Gastrocnemius medialis (tissue), 4 donors: Measurements from ENCODE around the gene UBL7. TPM values are rescaled to one million over a fixed set of nuclear protein-coding genes. Genes with fewer than 3 reads are reported as not detected.
A peak's percentile ranks its signal among the peaks of the same experiment; 100 is the strongest.
"Not testable (repeated sequence)": the region's sequence is repeated elsewhere in the genome, so short reads cannot be mapped to it uniquely, and the experiment has no call there.

ENCODE experiments used
- ATAC-seq, 2 donors: fragments of 150-250 bp; one replicate each; pipeline ENCODE4 v1.9.1; 2016
- DNase-seq, 2 donors: peaks; one replicate each; pipeline ENCODE4 v3.0.0-alpha.2; 2019
- H3K27ac ChIP-seq, 4 donors: fragments of 200-600 bp; sonication (generic); 1 replicate in 1 of 4; 2 replicates in 3 of 4; pipeline ENCODE4 v1.5.1; 2016 to 2018; ENCODE audit warnings: mild to moderate bottlenecking in 2 of 4, moderate library complexity in 1 of 4
- H3K27me3 ChIP-seq, 3 donors: fragments of 200-600 bp; sonication (generic) in 2 of 3; 1 replicate in 1 of 3; 2 replicates in 2 of 3; pipeline versions ENCODE4 v1.5.1 to v1.6.0; 2016 to 2019; ENCODE audit warnings: mild to moderate bottlenecking in 1 of 3, moderate library complexity in 1 of 3
- H3K36me3 ChIP-seq, 2 donors: fragments of 200-600 bp; sonication (generic) in 1 of 2; one replicate each; pipeline ENCODE4 v1.5.1; 2017 to 2018
- H3K4me1 ChIP-seq, 2 donors: fragments of 200-600 bp; sonication (generic) in 1 of 2; one replicate each; pipeline ENCODE4 v1.5.1; 2016 to 2017; ENCODE audit warnings: mild to moderate bottlenecking in 2 of 2
- H3K4me3 ChIP-seq, 4 donors: fragments of 200-600 bp; sonication (generic) in 3 of 4; 1 replicate in 1 of 4; 2 replicates in 3 of 4; pipeline ENCODE4 v1.5.1; 2016 to 2019; ENCODE audit warnings: mild to moderate bottlenecking in 2 of 4
- H3K9me3 ChIP-seq, 3 donors: fragments of 200-600 bp; sonication (generic) in 2 of 3; 1 replicate in 1 of 3; 2 replicates in 2 of 3; pipeline ENCODE4 v1.5.1; 2016 to 2019
- CTCF ChIP-seq, 5 experiments: fragments of 450-650 bp in 3 of 5; fragments of 200-600 bp in 2 of 5; sonication (generic) in 2 of 5; IDR thresholded peaks in 4 of 5; conservative IDR thresholded peaks in 1 of 5; 1 replicate in 4 of 5; 2 replicates in 1 of 5; pipeline ENCODE4 v1.5.1; 2016 to 2019; ENCODE audit warnings: antibody characterized with exemption in 5 of 5, mild to moderate bottlenecking in 3 of 5, moderate library complexity in 3 of 5
- POLR2A ChIP-seq, 2 donors: fragments of 450-650 bp; IDR thresholded peaks; one replicate each; pipeline ENCODE4 v1.6.1; 2017; ENCODE audit warnings: antibody characterized with exemption in 2 of 2, mild to moderate bottlenecking in 2 of 2, moderate library complexity in 2 of 2
- in situ Hi-C, 4 donors: fragments of 200-750 bp; cut with MboI; loops; one replicate each; pipeline versions ENCODE4 v1.15.0 to v1.8.0; 2017; ENCODE audit warnings: low sequenced_read_pairs in 4 of 4
- intact Hi-C: fragments of 100-400 bp; cut with DNase I; formaldehyde crosslinking; loops from one replicate; pipeline ENCODE4 v1.15.1; 2023; ENCODE audit warnings: low total_unique reads
- total RNA-seq, 4 donors: library from RNA; depleted of rRNA; stranded (reverse); fragments of >200 nt; gene quantifications; one replicate each; pipeline versions ENCODE4 v1.1.0 to v1.2.3, GENCODE V29; 2016

Gene UBL7
- total RNA-seq, 4 donors from 2014 or later, result 66.4 to 139 (median 83.2) TPM

DNA sequence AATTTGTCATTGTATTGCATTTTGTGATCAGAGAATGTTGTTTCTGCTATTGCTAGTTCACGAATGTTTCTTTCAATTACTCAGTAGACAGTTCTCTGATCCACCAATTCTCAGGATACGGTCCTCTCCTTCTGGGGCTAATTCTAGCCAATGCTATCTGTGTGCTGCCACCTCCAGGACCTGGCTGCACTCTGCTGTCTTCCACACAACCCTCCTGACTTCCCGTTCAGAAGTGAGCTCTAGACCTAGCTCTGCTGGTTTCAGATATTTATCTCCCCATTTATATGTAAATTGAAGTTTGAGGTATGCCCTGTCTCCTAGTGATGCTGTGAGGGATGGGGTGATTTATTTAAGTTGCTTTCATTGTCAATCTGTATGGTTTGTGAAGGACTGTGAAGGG lies 21.7 kb upstream of the UBL7 start:
- H3K27ac ChIP-seq, result no peak overlapping the region
- H3K9me3 ChIP-seq, result no peaks in the 10 kb centered on the region
- DNase-seq (no peak), ATAC-seq (peak; percentile 36 to 81)
- no peaks in the 10 kb centered on the region for H3K4me1 ChIP-seq
- intact Hi-C loops, result no loop called here
- in situ Hi-C loops, result no loop called here
- no peak overlapping the region for H3K4me3 ChIP-seq
- TF ChIP-seq CTCF (IDR thresholded peaks at IDR 0.05 in 4 of 5, conservative IDR thresholded peaks at IDR 0.05 in 1 of 5) (peak in 2 of 5 experiments; percentile 39 to 40), POLR2A (IDR thresholded peaks at IDR 0.05) (no peak)
- no peaks in the 10 kb centered on the region for H3K36me3 ChIP-seq
- no peaks in the 10 kb centered on the region for H3K27me3 ChIP-seq

- intact Hi-C loops, H3K27ac ChIP-seq, H3K4me3 ChIP-seq, ATAC-seq, DNase-seq, H3K9me3 ChIP-seq, H3K27me3 ChIP-seq, H3K36me3 ChIP-seq, H3K4me1 ChIP-seq, in situ Hi-C loops: not testable (repeated sequence)
Observed at GRCh38 chr15:74480364-74480763, 19.4 kb upstream of the UBL7 start.

DNA sequence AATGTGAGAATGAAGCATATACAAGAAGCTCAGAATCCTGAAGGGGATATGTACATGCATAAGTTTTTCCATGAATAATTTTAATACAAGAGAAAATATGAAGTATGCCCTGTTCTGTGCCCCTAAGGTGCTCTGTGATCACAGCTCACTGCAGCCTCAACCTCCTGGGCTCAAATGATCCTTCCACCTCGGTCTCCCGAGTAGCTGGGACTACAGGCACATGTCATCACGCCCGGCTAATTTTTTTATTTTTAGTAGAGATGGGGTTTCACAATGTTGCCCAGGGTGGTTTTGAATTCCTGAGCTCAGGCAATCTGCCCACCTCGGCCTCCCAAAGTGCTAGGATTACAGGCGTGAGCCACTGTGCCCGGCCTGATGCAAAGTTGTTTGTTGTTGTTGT lies 10.7 kb upstream of the UBL7 start:
- peak; percentile 72 to 75 for ATAC-seq
- Histone ChIP-seq H3K27ac (peak overlapping the region; percentile 82 to 89 (median 86)), H3K4me3 (peak overlapping the region in 2 of 4 donors; percentile 20 to 25)
- not testable (repeated sequence) for H3K36me3 ChIP-seq, H3K27me3 ChIP-seq, H3K9me3 ChIP-seq, H3K4me1 ChIP-seq
- peak; percentile 56 to 84 for DNase-seq
- TF ChIP-seq POLR2A (IDR thresholded peaks at IDR 0.05), result peak; percentile 70 to 75
- intact Hi-C loops (loop anchor here (1.0 to 5.0 kb wide), 2 partner anchors 10 to 39 kb away; partner anchors contain the start of genes SEMA7A and UBL7), in situ Hi-C loops (loop anchor here in 1 of 4 donors (25.0 kb wide), 2 partner anchors 141 to 484 kb away; partner anchors contain the start of genes CLK3, PML and STOML1)

GRCh38 chr15:74470631-74471395 lies 9.9 kb upstream of the UBL7 start:
- H3K9me3 ChIP-seq, result no peaks in the 10 kb centered on the region
- peaks cover 6 to 10% of the 10 kb centered on the region in 2 donors for H3K4me1 ChIP-seq
- peak overlapping the region in 3 of 4 donors; percentile 3 to 25 (median 23) for H3K4me3 ChIP-seq
- H3K36me3 ChIP-seq, result no peaks in the 10 kb centered on the region
- DNase-seq, result peak; percentile 76 to 91
- intact Hi-C loops, result loop anchor here (1.0 to 5.0 kb wide), 2 partner anchors 10 to 39 kb away; partner anchors contain the start of genes SEMA7A and UBL7
- in situ Hi-C loops, result loop anchor here in 1 of 4 donors (25.0 kb wide), 2 partner anchors 141 to 484 kb away; partner anchors contain the start of genes CLK3, PML and STOML1
- no peaks in the 10 kb centered on the region for H3K27me3 ChIP-seq
- peak overlapping the region; percentile 82 to 89 (median 86) for H3K27ac ChIP-seq
- peak; percentile 35 to 51 for TF ChIP-seq POLR2A (IDR thresholded peaks at IDR 0.05)
- TF ChIP-seq CTCF (IDR thresholded peaks at IDR 0.05 in 4 of 5, conservative IDR thresholded peaks at IDR 0.05 in 1 of 5), result peak in 1 of 5 experiments; percentile 6
- ATAC-seq, result peak; percentile 91

- TF ChIP-seq CTCF (IDR thresholded peaks at IDR 0.05 in 4 of 5, conservative IDR thresholded peaks at IDR 0.05 in 1 of 5) (no peak), POLR2A (IDR thresholded peaks at IDR 0.05) (no peak)
- intact Hi-C loops, result loop anchor here (10.0 kb wide), 1 partner anchor 474 kb away; the partner anchor contains the start of genes PML and STOML1
- no peaks in the 10 kb centered on the region for H3K9me3 ChIP-seq
- ATAC-seq, result no peak
- H3K27ac ChIP-seq, result no peak overlapping the region
- in situ Hi-C loops, result loop anchor here in 1 of 4 donors (25.0 kb wide), 2 partner anchors 144 to 481 kb away; partner anchors contain the start of genes CLK3, PML and STOML1
- no peaks in the 10 kb centered on the region for H3K36me3 ChIP-seq
- no peaks in the 10 kb centered on the region for H3K27me3 ChIP-seq
- H3K4me3 ChIP-seq, result no peak overlapping the region
- no peak for DNase-seq
- H3K4me1 ChIP-seq, result peaks cover 6 to 10% of the 10 kb centered on the region in 2 donors
Observed at GRCh38 chr15:74468341-74469032, 7.5 kb upstream of the UBL7 start.
